UCSD-AML1 (cell line): ENCODE measurements around the gene IL15RA.
"Not testable (repeated sequence)": the region's sequence is repeated elsewhere in the genome, so short reads cannot be mapped to it uniquely, and the experiment has no call there.

Experiments
- DNase-seq: peaks from one replicate; lab custom pipeline; 2025; ENCODE audit not compliant: unreplicated experiment; lab: John Stamatoyannopoulos, UW

Gene IL15RA

DNA sequence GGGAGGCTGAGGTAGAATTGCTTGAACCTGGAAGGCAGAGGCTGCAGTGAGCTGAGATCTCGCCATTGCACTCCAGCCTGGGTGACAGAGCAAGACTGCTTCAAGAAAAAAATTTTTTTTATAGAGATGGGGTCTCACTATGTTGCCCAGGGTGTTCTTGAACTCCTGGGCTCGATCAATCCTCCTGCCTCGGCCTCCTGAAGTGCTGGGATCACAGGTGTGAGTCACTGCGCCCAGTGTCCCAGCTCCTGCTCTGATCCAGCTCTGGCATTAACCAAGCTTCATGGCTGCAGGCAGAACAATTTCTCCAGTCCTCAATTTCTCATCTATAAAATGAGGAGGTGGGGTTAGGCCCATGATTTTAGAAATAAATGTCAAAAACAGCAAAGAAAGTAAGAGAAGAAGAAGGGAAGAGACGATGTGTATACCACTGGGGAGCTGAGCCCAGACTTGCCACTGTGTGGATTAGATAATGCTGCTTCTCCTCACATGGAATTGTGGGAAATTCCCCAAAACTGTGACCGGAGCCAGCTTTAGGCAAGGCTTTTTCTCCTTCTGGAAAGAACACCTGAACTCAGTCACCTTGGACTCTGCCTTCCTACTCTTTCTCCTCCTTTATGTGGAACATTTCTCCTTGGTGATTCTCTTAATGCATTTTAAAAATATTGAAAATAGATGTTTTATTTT is 25.5 kb downstream of the IL15RA start:
- DNase-seq = no peak

GRCh38 chr10:5951167-5951711 is 26.1 kb downstream of the IL15RA start:
- DNase-seq = no peak

- DNase-seq = peak; percentile 61
Observed at GRCh38 chr10:5949009-5949759, 28.2 kb downstream of the IL15RA start.

DNA sequence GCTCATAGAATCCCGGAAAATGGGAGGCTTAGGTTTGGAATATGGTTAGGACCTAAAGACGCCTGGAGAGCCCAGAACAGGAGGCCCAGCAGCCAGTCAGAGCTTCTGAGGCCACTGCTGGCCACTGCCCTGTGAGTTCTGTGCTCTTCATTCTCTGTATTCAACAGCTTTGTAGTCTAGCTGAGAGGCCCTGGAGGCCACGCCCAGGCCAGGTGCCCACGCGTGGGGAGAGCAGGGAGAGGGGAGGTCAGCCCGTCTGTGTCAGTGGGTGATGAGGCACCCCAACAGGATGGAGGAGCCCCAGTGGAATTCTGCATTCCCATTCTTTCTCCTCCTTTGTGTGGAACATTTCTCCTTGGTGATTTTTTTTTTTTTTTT is 29.1 kb downstream of the IL15RA start:
- no peak for DNase-seq

- DNase-seq = no peak
Observed at GRCh38 chr10:5947471-5948207, 29.7 kb downstream of the IL15RA start.

GRCh38 chr10:5946786-5947185 is 30.6 kb downstream of the IL15RA start:
- no peak for DNase-seq

DNA sequence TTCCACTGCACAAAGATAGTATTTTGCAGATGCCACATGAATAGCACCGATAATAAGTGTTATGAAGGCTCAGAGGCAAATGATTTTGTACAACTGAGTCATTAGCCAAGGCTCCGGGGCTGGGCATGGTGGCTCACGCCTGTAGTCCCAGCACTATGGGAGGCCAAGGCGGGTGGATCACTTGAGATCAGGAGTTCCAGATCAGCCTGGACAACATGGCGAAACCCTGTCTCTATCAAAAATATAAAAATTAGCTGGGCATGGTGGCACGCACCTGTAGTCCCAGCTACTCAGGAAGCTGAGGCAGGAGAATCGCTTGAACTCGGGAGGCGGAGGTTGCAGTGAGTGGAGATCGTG is 30.9 kb downstream of the IL15RA start:
- DNase-seq = not testable (repeated sequence)

GRCh38 chr10:5945561-5946418 is 31.6 kb downstream of the IL15RA start:
- peak; percentile 54 for DNase-seq

DNA sequence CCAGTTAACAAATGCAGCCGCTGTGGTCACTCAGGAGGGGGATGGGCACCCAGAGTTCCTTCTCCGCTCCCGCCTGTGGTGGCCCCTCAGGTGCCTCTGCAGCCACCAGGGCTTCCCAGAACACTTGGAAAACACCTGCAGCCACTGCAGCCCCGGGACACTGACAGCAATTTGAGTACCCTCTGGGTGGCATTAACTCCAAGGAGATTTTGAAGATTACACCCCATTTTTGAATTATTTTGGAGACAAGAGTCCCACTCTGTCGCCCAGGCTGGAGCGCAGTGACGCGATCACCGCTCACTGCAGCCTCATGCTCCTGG is 32.2 kb downstream of the IL15RA start:
- no peak for DNase-seq

DNA sequence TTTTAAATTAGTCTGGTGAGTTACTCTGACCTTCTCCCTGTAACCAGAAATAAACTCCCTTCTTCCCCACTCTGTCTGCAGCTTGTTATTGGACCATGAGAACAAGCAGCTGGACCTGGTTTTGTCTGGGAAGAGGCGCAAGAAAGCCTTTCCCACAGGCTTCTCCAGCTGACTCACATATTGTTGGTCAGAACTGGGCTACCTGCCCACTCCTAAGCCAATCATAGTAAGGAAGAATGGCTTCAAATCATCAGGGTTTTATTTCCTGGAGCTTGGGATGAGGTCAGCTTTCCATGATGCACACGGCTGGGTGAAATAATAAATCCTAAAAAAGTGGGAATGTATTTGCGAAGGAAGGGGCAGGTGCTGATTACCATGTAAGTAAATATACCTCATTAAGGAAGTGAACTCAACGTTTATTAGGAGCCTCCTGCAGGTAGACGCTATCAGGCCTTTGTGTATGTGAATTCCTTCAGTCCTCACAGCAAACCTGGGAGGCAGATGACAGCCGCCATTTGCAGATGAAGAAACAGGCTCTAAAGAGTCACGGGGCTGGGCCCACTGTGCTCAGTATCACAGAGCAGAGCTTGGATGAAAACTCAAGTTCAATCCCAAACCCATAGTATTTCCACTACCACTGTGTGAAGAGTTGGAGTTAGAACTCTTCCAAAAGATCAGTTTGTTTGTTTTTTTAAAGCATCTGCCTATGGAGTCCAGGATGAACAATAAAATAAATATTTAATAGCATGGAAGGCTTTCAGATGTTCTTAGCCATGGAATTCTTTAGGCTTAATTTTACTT is 32.8 kb downstream of the IL15RA start:
- no peak for DNase-seq

DNA sequence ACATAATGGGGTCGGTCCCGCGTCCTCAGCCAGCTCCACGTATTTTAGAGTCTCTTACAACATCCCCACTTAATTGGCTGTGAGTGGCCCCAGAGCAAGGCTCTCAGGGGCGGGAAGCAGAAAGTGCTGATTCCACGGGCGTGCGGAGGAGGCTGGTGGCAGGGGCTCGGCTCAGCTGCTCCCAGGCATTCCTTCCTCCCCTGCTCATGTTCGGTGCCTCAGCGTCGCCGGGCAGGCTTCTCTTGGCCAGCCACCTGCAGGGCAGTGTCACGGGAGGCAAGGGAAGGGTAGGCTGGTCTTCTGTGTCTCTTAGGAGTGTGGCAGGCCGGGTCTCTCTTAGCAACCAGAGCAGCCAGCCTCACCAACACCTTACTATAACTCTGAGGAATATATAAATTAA is 33.8 kb downstream of the IL15RA start:
- no peak for DNase-seq

DNA sequence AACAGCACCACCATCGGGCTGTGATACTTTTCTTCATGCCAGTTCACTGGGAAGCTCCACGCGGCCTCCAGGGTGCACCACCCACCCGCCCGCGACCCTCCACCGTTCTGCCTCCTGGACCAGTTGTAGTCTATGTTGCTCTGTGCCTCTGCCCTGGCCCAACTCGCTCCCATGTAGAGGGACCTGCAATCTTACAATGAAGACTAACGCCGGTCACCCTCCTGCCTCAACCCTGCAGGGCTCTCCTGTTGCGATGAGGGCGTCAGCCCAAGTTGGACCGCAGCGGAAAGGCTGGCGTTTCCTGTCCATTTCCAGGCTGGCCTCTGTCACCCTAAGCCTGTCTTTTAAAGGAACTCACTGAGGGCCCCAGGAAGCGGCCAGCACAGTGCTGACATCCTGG is 34.9 kb downstream of the IL15RA start:
- peak; percentile 78 for DNase-seq

- no peak for DNase-seq
Observed at GRCh38 chr10:5942001-5942400, 35.3 kb downstream of the IL15RA start.

DNA sequence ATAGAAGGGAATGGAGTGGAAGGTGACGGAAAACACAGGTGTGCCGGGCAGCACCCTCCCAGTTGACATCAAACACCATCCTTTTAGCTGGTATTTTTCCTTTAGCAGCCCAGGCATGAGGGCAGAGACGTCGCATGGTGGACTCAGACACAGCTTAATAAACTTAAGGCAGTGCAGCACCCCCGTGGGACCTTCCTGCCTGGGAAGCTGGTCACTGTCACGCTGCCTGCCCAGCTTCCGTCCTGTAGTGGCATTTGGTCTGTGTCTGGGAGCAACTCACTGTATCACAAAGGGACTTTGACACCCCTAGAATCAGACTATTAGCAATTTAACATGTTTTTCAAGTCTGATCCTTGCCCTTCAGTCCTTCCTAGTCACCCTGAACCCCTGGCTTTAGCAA is 35.8 kb downstream of the IL15RA start:
- no peak for DNase-seq

DNA sequence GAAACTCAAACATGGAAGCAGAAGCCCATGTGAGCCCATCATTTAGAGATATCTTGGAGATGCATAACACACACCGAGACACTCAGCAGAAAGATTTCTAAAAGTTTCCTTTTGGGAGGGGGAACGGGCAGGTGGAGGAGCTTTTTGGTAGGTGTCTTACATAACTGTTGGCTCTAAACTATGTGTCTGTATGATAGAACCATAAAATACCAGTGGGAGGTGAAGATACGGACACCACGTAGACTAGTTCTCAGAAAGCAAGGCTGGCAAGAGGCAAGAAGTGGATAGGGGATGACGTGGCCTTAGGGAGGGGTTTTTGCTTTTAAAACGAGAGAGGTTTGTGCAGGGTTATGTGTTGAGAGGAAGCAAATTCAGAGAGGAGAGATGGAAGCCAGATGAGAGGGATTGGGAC is 36.5 kb downstream of the IL15RA start:
- DNase-seq = no peak

GRCh38 chr10:5938291-5938690 is 39.1 kb downstream of the IL15RA start:
- no peak for DNase-seq

- DNase-seq = no peak
Observed at GRCh38 chr10:5937016-5937415, 40.3 kb downstream of the IL15RA start.

DNA sequence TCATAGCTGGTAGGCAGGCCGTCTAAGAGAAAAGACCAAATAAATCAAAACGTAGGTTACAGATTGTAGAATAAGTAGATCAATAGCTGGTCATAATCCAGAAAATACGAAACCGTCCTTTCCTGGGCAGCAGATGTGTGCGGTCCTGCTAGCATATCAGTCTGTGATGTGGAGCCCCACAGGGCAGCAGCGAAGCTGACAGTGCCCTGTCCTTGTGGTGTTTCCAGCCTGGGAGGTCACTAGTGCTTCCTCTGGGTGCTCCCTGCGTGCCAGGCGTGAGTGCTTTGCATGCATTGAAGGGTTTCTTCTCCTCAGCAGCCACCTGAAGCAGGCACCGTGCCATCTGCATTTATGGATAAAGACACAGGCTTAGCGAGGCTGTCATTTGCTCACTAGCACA is 41.7 kb downstream of the IL15RA start:
- DNase-seq = no peak

DNA sequence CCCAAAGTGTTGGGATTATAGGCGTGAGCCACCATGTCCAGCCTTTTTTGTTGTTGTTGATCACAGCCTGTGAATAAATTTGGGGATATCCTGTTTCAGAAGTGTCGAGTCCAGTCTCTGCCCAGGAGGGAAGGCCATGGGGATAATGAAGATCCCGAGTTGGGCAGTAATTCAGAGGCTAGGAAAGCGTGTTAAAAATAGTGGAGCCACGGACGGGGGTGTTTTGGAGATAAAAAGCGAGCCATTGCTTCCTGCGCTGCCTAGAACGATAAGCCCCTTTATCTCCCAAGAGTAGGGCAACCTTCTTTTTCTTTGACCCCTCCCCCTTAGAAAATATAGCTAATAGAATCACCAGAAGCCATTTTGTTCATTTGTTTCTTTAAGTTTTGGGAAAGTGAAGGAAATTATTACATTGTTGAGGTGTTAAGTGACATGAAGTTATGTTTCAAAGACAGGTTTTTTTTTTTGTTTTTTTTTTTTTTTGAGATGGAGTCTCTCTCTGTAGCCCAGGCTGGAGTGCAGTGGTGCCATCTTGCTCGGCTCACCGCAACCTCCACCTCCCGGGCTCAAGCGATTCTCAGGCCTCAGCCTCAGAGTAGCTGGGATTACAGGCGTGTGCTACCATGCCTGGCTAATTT is 43.3 kb downstream of the IL15RA start:
- no peak for DNase-seq

DNA sequence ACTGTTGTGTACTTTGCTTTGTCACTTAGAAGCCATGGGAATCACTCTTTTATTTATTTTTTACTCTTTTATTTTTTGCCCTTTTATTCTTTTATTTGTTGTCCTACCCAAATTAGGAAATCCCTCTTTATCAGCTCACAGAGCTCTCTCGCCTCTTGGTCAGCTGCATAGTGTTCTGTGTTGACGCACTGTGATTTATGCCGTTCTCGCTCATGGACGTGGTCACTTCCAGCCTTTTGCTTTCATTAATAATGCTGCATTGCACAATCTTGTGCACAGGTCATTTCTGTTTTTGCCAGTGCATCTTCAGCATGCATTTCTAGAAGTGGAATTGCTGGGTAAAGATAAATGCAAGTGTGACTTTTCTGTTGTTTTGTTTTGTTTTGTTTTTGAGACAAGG is 45.0 kb downstream of the IL15RA start:
- no peak for DNase-seq
